LNCAP (cell line): ENCODE measurements around the gene PIPOX.

Experiments
- CTCF ChIP-seq: fragments of 450-650 bp; IDR thresholded peaks from 2 replicates; pipeline ENCODE4 v1.5.1; 2017; ENCODE audit warnings: mild to moderate bottlenecking

Gene PIPOX

GRCh38 chr17:29051194-29051593, 8.3 kb downstream of the PIPOX start:
- TF ChIP-seq CTCF = no peak

GRCh38 chr17:29051731-29052130, 8.8 kb downstream of the PIPOX start:
- TF ChIP-seq CTCF = no peak

- TF ChIP-seq CTCF = no peak
Measured at GRCh38 chr17:29054835-29055234, 11.9 kb downstream of the PIPOX start.

GRCh38 chr17:29057361-29057760, 14.4 kb downstream of the PIPOX start:
- no peak for TF ChIP-seq CTCF

GRCh38 chr17:29058391-29058790, 15.4 kb downstream of the PIPOX start:
- TF ChIP-seq CTCF = no peak

GRCh38 chr17:29059281-29059680, 16.3 kb downstream of the PIPOX start:
- no peak for TF ChIP-seq CTCF

GRCh38 chr17:29060475-29060874, 17.5 kb downstream of the PIPOX start:
- no peak for TF ChIP-seq CTCF

- no peak for TF ChIP-seq CTCF
Measured at GRCh38 chr17:29061036-29061435, 18.1 kb downstream of the PIPOX start.
